Activated CD8-positive, alpha-beta memory T cell treated with anti-CD3 and anti-CD28 coated beads for 1 hour (primary cell): ENCODE measurements around the gene RSPH3.
"Not testable (repeated sequence)": the region's sequence is repeated elsewhere in the genome, so short reads cannot be mapped to it uniquely, and the experiment has no call there.

Experiments used
- DNase-seq, 2 donors: peaks; one replicate each; pipeline ENCODE4 v3.0.0-alpha.2; 2020; ENCODE audit warnings: low read depth in 1 of 2; ENCODE audit errors: extremely low read depth in 1 of 2

Gene RSPH3

GRCh38 chr6:158977382-158977781 is 22.6 kb downstream of the RSPH3 start:
- DNase-seq, result no peak

DNA sequence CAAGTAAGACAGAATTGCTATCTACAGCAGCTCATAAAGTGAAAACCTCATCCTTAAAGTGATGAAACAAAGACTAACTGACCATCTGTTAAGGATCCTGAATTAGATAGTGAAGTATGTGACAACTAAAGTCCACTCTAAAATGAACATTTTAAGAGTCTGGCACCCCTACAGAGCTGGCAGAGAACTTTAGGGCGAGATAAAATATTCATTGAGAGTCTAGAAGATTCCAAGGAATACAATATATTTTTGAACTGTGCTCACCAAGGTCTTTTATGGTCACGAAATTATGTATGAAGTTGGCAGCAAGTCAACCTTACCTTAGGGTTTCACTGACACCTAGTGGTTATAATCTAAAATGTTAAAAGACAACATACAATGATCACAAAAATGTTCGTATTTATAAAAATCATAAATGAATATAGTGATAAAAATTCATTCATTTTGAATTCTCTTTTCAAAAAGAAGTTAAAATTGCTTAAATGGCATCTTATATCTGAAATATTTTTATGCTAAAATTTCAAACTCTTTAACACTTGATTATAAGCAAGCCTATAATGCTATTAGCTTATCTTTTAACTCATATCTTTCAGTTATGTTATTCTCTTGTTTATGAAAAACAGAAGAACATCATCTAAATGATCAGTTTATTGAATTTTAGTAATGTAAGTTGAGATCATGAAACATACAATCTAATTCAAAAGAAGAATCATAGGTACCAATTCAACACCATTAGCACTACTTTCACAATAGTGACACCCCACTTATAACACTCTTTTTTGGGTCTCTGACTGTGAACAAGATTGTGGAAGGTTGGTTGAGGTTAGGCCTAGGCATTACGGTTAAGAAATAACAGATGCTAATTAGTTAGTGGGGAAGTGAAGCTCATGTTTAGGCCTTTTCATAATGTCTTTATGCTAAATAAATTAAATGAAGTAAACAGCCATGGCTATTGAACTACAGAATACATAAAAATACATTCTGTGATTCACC is 27.5 kb downstream of the RSPH3 start:
- no peak for DNase-seq

DNA sequence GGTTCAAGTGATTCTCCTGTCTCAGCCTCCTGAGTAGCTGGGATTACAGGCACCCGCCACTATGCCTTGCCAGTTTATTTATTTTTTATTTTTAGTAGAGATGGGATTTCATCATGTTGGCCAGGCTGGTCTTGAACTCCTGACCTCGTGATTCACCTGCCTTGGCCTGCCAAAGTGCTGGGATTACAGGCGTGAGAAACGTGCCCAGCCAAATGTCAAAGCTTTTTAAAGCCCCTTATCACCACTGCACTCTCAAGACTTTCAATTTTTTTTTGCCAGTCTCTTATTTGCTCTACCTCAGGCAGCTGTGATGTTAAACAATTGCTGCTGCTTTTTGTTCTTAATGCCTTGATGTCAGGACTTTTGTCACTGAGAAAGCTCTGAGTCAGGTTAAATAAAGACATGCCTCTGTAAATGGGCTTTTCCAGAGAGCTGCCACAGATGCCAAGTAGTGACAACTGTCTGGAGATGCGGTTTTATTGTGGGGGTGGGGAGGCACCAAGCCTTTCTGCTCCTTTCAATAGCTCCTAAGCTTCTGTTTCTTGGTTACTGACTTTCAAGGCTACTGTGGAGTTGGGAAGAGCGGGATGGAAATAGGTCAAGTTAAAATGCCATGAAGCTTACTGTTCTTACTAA is 29.2 kb downstream of the RSPH3 start:
- no peak for DNase-seq

- DNase-seq, result no peak
Measured at GRCh38 chr6:158969148-158969547, 30.9 kb downstream of the RSPH3 start.

DNA sequence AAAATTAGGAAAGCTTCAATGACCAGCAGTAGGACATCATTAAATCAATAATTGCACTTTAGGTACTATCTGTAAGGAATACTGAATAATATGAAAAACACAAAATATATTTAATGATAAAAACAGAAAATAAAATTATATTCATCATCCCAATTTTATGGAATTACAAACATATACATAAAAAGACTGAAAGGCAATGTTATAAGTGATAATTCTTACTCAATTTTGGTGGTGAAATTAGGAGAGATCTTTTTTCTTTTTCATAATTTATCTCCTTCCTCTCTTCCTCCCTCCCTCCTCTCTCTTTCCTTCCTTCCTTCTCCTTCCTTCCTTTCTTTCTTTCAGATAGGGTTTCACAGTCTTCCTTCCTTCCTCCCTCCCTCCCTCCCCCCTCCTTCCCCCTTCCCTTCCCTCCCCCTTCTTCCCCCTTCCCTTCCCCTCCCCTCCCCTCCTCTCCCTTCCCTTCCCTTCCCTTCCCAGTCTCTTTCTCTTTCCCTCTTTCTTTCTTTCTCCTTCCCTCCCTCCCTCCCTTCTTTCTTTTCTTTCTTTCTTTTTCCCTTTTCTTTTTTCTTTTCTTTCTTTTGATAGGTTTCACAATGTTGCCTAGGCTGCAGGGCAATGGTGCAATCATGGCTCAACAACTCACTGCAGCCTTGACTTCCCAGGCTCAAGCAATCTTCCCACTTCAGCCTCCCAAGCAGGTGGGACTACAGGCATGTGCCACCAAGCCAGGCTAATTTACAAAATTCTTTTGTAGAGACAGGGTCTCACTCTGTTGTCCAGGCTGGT is 36.8 kb downstream of the RSPH3 start:
- no peak for DNase-seq

- no peak for DNase-seq
Measured at GRCh38 chr6:158962371-158962770, 37.6 kb downstream of the RSPH3 start.

GRCh38 chr6:158960026-158960425 is 40.0 kb downstream of the RSPH3 start:
- no peak for DNase-seq

GRCh38 chr6:158959552-158959951 is 40.5 kb downstream of the RSPH3 start:
- DNase-seq, result no peak

DNA sequence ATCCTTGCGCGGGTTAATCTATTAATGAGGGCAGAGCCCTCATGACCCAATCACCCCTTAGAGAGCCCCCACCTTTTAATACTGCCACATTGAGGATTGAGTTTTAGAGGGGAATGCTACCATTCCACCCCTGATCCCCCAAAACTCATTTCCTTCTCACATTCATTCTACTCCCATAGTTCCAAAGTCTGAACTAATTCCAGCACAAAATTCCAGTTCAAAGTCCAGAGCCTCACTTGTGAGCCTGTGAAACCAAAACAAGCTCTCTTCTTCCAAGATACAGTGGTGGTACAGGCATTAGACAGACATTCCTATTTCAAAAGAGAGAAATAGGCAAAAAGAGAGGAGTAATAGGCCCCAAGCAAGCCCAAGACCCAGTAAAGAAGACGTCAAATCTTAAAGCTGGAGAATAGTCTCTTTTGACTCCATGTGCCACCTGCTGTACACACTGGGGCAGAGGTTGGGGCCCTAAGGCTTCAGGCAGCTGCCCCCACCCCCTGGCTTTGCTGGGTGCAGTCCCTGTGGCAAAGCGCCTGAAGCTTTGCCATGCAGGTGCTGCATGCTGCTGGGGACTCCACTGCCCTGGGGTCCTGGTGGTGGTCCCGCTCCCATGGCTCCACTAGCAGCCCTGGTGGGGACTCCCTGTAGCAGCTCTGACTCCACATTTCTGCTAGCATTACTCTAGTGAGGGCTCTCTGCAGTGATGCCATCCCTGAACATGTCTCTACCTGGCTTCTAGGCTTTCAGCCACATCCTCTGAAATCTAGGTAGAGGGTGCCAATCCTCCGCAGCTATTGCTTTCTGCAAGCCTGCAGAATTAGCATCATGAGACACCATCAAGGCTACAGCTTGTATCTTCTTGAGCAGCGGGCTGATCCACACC is 41.3 kb downstream of the RSPH3 start:
- DNase-seq, result no peak

DNA sequence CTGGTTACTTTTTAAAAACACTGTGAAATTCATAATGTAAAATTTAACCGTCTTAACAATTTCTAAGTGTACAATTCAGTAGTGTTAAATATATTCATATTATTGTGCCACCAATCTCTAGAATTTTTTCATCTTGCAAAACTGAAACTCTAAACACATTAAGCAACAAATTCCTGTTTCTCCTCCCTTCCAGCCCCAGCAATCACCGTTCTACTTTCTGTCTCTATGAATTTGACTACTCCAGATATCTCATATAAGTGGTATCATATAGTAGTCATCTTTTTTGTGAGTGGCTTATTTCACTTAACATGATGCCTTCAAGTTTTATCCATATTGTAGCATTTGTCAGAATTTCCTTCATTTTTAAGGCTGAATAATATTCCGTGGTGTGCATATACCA is 44.7 kb downstream of the RSPH3 start:
- DNase-seq, result no peak

DNA sequence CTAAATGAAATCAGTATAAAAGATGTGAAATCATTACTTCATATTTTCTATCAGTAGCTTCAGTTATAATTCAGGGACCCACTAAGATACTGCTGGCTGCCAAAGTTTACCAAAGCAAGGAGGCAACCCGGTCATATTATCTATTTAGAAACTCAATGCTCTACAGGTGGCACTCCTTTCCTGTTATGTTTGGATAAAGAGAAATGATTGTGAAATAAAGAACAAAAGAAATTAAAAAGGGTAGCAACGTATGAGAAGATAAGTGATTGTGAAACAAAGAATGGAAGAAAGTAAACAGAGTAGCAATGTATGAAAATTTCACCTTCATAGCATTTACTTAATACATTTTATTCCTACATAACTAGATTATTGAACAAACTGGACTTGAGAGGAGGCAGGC is 45.2 kb downstream of the RSPH3 start:
- DNase-seq, result no peak

GRCh38 chr6:158952011-158952410 is 48.0 kb downstream of the RSPH3 start:
- DNase-seq, result not testable (repeated sequence)

- DNase-seq, result not testable (repeated sequence)
Measured at GRCh38 chr6:158951565-158951964, 48.4 kb downstream of the RSPH3 start.

GRCh38 chr6:158947284-158947683 is 52.7 kb downstream of the RSPH3 start:
- DNase-seq, result no peak

GRCh38 chr6:158943380-158944032 is 56.5 kb downstream of the RSPH3 start:
- DNase-seq, result no peak

DNA sequence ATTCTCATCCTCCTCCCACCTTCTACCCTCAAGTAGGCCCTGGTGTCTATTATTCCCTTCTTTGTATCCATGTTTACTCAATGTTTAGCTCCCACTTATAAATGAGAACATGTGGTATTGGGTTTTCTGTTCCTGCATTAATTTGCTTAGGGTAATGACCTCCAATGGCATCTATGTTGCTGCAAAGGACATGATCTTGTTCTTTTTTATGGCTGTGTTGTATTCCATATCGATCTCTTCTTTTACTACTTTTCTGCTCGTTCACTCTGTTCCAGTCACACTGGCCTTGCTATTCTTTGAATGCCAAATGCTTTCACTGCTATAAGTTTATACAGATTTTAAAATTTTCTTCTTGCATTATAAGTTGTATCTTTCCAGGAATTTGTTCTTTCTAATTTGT is 57.7 kb downstream of the RSPH3 start:
- DNase-seq, result no peak

GRCh38 chr6:158941246-158941645 is 58.8 kb downstream of the RSPH3 start:
- DNase-seq, result no peak

DNA sequence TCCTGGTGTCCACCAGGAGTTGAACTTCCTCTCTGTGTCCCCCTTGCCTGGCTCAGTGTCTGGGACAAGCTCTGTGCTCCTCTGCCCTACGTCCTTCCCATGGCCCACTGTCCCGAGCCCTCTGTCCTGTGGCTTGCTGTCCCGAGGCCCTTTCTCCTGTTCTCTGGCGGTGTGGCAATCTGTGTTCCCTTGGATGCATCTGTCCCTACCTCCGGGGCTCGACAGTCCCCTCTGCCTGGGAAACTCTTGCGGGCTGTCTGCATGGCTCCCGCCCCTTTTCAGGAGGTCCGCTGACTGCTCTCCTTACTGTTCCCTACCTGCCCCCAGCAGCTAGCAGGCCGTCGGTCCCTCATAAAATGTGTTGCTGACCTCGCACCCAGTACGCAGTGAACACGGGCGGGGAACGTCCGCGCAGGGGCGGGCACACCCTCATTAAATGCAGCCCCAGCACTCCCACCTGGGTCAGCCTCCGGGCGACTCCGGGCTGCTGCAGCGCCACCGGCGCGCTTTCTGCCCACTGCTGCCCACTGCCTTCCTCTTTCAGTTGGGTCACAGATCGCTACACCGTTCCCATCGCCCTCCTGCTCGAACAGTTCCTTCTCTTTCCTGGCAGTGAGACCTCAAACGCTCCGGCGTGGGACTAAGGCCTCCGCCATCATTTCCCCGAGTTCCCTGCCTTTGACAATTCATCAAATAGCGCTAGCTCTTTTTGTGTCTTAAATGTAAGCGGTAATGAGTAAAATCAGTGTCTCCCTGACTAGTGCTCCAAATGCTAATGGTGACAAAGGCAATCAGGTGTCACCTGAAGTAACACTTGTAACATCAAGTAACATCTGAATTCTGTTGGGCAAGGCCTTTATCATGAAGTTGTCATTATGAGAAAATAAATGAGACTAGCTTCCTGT is 60.5 kb downstream of the RSPH3 start:
- no peak for DNase-seq

- DNase-seq, result no peak
Measured at GRCh38 chr6:158938811-158939254, 61.2 kb downstream of the RSPH3 start.
